ENCODE results near the gene GPR15LG. TPM values are rescaled to one million over a fixed set of nuclear protein-coding genes. Genes with fewer than 3 reads are reported as not detected.

The GPR15LG gene
- total RNA-seq, 1 experiment from 2014 or later, result not detected

GRCh38 chr10:84158550-84158949 lies 15.1 kb upstream of the GPR15LG start:
- ChIA-PET POLR2A (no interaction called here), CTCF (interaction anchor here (1.4 kb wide), 1 partner anchor 10 kb away, joined by 3 read pairs; no protein-coding TSS in a partner anchor)
- no peak for DNase-seq (ENCODE audit: low read depth, low spot score)

More at GRCh38 chr10:84158550-84158949, 15.1 kb upstream of the GPR15LG start:
- intact Hi-C loops (cut with micrococcal nuclease), result no loop called here
- Histone ChIP-seq H3K9me2 (ENCODE audit: insufficient read depth) (no peaks in the 10 kb centered on the region), H3K36me3 (ENCODE audit: control insufficient read depth in 1 of 2, insufficient read depth in 2 of 2, low read length in 2 of 2) (peaks cover 5 to 8% of the 10 kb centered on the region in 2 experiments; a peak in 3 of 4 replicates), H3K79me2 (ENCODE audit: insufficient read depth, low read length) (no peaks in the 10 kb centered on the region), H3K27me3 (ENCODE audit: insufficient read depth, low read length) (no peaks in the 10 kb centered on the region), H4K20me1 (ENCODE audit: insufficient read depth) (no peaks in the 10 kb centered on the region), H3K9ac (ENCODE audit: low read length) (no peak overlapping the region), H3K9me3 (ENCODE audit: control insufficient read depth in 1 of 2, insufficient read depth in 1 of 2, low read depth in 1 of 2, low read length in 2 of 2) (no peaks in the 10 kb centered on the region), H3K4me1 (ENCODE audit: control insufficient read depth in 1 of 2, insufficient read depth in 2 of 2, low read length in 2 of 2) (no peaks in the 10 kb centered on the region), H3K4me2 (ENCODE audit: low read length) (no peak overlapping the region), H3K27ac (ENCODE audit: low read depth, low read length) (no peak overlapping the region), H3K4me3 (replicated peaks in 1 of 2; ENCODE audit: low read depth in 1 of 2, low read length in 2 of 2) (no peak overlapping the region), H2AFZ (ENCODE audit: low read depth, low read length, poor library complexity, severe bottlenecking) (no peak overlapping the region)
- BruUV-seq (replicated peaks), result no TSS peak
- no peak for ATAC-seq
- TF ChIP-seq SRF (IDR thresholded peaks at IDR 0.05; ENCODE audit: low read depth) (no peak), EZH2 (IDR thresholded peaks at IDR 0.05) (no peak), SIN3A (IDR thresholded peaks at IDR 0.05; ENCODE audit: low read depth) (no peak), CTCF (IDR thresholded peaks at IDR 0.05 in 2 of 3, conservative IDR thresholded peaks at IDR 0.05 in 1 of 3; ENCODE audit: borderline replicate concordance in 1 of 3, insufficient read depth in 1 of 3, low read depth in 2 of 3, low read length in 2 of 3) (no peak)
- RAD21 ChIA-PET (ENCODE audit: low non-redundant PET in 1 of 2, low total read pairs in 2 of 2, uncharacterized antibody in 2 of 2, unreplicated experiment in 2 of 2), result no interaction called here
